ENCODE results near the gene CAMSAP1.
"Not testable (repeated sequence)": the region's sequence is repeated elsewhere in the genome, so short reads cannot be mapped to it uniquely, and the experiment has no call there.

CAMSAP1 gene

GRCh38 chr9:135919318-135919890, 12.1 kb upstream of the CAMSAP1 start:
- DNase-seq: no peak

GRCh38 chr9:135916227-135916626, 8.9 kb upstream of the CAMSAP1 start:
- DNase-seq: not testable (repeated sequence)

DNA sequence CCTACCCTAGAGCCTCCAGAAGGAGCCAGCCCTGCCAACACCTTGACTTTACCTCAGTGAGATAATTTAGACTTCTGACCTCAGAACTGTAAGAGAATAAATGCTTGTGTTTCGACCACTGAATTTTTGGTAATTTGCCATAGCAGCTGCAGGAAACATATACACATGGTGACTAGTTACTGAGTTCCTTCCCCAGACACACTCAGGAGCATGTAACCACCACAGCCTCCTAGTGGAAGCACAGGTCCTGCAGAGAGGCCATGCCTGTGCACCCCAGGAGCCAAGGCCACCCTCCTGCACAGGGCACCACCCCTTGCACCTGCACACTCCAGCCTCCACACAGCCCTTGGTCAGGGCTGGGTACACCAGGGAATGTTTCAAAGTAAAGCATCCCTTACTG, 7.6 kb upstream of the CAMSAP1 start:
- no peak for DNase-seq

DNA sequence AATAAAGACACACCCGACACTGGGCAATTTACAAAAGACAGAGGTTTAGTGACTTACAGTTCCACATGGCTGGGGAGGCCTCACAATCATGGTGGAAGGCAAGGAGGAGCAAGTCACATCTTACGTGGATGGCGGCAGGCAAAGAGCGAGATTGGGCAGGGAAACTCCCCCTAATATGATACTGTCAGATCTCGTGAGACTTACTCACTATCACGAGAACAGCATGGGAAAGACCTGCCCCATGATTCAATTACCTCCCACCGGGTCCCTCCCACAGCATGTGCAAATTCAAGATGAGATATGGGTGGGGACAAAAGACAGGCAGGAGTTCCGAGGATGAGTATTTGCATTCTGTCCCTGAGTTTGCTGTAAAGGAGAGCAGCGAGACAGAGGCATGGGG, 3.9 kb upstream of the CAMSAP1 start:
- DNase-seq: not testable (repeated sequence)

GRCh38 chr9:135910757-135911156, 3.4 kb upstream of the CAMSAP1 start:
- no peak for DNase-seq

DNA sequence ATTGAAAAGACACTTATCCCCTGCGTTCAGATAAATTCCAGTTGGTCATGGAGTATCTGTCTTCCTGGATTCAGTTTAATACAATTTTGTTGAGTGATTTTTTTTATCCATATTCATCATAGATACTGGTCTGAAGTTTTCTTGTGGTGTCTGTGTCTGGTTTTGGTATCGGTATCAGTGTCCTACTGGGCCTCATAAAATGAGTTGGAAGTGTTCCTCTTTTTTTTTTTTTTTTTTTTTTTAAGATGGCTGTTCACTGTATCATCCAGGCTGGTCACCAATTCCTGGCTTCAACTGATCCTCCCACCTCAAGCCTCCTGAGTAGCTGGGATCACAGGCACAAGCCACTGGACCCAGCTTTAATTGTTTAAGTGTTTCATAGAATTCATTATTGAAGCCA, 2.9 kb upstream of the CAMSAP1 start:
- no peak for DNase-seq

DNA sequence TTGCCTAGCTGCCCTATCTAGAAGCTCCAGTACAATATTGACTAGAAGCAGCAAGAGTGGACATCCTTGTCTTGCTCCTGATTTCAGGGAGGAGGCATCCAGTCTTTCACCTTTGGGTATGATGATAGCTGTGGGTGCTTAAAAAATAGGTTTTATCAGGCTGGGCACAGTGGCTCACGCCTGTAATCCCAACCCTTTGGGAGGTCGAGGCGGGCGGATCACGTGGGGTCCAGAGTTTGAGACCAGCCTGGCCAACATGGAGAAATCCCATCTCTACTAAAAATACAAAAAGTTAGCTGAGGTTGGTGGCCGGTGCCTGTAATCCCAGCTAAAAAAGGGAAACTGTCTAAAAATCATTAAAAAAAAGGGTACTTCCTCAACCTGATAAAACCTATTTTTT, 2.0 kb upstream of the CAMSAP1 start:
- DNase-seq: no peak

GRCh38 chr9:135908754-135909204, 1.4 kb upstream of the CAMSAP1 start:
- no peak for DNase-seq

GRCh38 chr9:135908093-135908753, 877 bp upstream of the CAMSAP1 start:
- no peak for DNase-seq

- DNase-seq: peak; percentile 30
Measured at GRCh38 chr9:135907006-135907430, 328 bp downstream of the CAMSAP1 start.

DNA sequence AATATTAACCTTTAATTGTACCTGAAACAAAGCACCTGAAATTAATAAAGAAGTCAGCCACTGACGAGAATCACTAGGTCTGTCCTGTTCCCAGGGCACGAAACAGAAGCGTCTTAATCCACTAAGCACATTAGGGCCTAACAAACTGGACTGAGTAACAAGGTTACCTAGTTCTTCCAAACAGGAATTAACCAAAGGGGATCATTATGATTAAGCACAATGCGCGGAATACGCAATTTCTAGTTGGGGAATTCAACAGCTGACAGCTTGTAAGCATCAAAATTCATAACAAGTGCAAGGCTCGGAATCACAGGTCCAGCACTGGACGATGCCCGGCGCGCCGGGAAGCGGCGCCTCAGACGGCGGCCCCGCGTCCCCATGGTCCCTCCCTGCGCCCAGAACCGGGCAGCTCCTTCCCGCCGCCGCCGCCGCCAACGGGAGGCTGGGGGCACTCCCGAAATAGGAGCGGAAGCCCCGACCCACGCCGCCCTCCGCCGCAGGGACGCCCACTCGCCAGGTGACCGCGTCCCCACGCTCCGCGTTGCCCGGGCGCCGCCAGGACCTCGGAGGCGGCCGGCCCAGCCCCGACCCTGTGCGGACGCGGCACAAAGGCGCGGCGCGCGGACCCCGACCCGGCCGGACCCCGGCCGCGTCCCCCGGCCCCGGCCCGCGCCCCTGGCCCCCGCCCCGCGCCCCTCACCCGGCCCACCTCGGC, 898 bp downstream of the CAMSAP1 start:
- DNase-seq: no peak

DNA sequence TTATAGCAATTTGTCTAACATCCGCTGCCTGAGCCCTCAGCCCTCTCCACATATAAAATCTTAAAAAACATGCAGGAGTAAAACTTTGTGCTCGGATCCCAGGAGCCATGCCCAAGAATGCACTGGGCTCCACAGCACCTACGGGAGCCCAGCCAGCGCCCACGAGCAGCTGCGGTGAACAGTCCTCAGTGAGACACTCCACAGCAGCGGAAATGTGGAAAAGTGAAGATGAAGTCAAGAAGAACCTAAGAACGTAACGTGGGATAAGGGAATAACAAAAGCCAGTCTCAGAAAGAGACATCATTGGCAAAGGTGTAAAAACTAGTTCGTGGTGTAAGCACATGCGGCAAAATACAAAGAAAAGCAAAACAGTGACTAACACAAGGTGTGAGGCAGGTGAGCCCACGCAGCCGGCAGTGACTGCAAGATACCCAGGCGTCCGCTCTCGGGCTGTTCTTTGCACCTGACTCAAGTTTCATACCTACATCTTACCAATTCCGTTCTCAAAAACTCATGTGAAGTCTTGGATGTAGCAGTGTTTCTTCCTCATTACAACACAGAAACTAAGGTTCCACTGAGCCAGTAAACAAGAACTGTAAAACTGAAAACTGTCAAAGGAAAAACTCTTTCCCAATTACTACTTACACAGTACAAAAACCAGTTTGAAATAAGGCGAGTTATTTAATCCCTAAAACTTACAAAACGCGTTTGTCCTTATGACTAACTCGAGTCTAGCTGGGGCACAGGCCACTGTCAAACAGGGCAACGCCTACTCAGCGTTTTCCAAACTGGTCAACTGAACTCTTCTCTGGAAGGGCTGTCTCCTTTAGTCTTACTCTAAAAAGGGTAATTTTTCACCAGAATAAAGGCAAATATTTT, 1.7 kb downstream of the CAMSAP1 start:
- DNase-seq: peak; percentile 61

DNA sequence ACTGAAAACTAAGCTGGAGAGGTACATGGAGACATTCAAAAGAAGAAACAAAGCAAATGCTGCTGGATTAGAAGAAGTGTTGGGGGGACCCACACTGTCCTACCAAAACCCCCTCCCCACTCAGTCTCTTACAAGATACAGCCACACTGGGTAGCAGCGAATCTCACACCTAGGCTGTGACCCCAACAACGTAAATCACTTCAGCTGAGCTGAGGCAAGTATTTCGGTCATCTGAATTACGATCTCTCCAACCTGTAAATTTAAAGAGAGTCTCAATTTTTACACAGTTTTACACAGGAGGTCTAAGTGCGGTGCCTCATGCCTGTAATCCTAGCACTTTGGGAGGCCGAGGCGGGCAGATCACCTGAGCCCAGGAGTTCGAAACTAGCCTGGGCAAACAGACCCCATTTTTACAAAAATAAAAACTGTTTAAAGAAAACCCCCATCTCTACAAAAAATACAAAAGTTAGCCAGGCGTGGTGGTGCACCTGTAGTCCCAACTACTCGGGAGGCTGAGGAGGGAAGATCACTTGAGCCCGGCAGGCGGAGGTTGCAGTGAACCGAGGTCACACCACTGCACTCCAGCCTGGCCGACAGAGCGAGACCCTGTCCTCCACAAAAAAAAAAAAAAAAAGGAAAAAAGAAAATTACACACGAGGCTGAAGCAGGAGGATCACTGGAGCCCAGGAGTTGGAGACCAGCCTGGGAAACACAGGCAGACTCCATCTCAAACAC, 3.4 kb downstream of the CAMSAP1 start:
- no peak for DNase-seq

GRCh38 chr9:135903358-135903656, 4.0 kb downstream of the CAMSAP1 start:
- no peak for DNase-seq

GRCh38 chr9:135902655-135903357, 4.5 kb downstream of the CAMSAP1 start:
- DNase-seq: no peak

DNA sequence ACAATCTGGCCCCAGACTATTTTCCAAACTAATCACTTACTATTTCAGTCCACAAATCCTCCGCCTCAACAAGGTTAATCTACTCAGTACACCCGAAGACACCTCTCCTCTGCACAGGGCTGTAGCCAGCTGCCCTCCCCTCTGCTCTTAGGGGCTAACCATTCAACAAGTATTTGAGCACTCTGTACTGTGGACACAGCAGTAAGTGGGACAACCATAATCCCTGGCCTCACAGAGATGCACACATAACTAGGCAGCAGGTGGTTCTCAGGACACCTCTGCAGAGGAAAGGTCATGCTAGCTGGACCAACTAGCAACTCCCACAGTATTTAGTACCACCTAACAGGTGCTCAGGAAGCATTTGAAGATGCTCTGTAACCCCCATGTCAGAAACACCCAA, 5.5 kb downstream of the CAMSAP1 start:
- DNase-seq: no peak

GRCh38 chr9:135901031-135901758, 6.2 kb downstream of the CAMSAP1 start:
- no peak for DNase-seq

GRCh38 chr9:135898634-135899407, 8.5 kb downstream of the CAMSAP1 start:
- no peak for DNase-seq

GRCh38 chr9:135896626-135897025, 10.7 kb downstream of the CAMSAP1 start:
- DNase-seq: no peak

GRCh38 chr9:135896205-135896604, 11.1 kb downstream of the CAMSAP1 start:
- DNase-seq: no peak

Data from activated CD8-positive, alpha-beta memory T cell treated with anti-CD3 and anti-CD28 coated beads, Interleukin-2, amount 50 U/mL, for 4 hours (primary cell).